ENCODE measurements around the gene SIK3. TPM values are rescaled to one million over a fixed set of nuclear protein-coding genes. Genes with fewer than 3 reads are reported as not detected.

Gene SIK3
- total and polyA plus RNA-seq, 2 donors (not counting 3 experiments of a cell fraction or from before 2014, with no cell fraction given), result 10.3 to 21.3 TPM

- DNase-seq (ENCODE audit: low read depth, low spot score) (no peak), FAIRE-seq (no peak)
- dilution Hi-C loops (cut with MboI; ENCODE audit: extremely low pct_ligation_motif_present, low sequenced_read_pairs), result no loop called here
- H3K27ac ChIP-seq (ENCODE audit: insufficient read depth, low read depth, low read length), result no peak overlapping the region
- H3K9me1 ChIP-seq (replicated peaks; ENCODE audit: control insufficient read depth, extremely low read depth, insufficient read depth, low read length), result no peaks in the 10 kb centered on the region
- intact Hi-C loops (cut with micrococcal nuclease), result no loop called here
- H3K36me3 ChIP-seq (ENCODE audit: control insufficient read depth in 2 of 2, extremely low read depth in 1 of 2, insufficient read depth in 2 of 2, low read length in 2 of 2), result peaks cover 2 to 16% of the 10 kb centered on the region in 2 experiments
- no peak overlapping the region for H3K4me2 ChIP-seq (ENCODE audit: insufficient read depth, low read length)
- BruUV-seq (replicated peaks), result no TSS peak
- peaks cover 33% of the 10 kb centered on the region for H3K4me1 ChIP-seq (ENCODE audit: control insufficient read depth, extremely low read depth, insufficient read depth, low read length)
- H3K9ac ChIP-seq (replicated peaks; ENCODE audit: extremely low read depth, insufficient read depth, low read length), result no peak overlapping the region
- CTCF ChIA-PET, result no interaction called here
- H3K27me3 ChIP-seq (ENCODE audit: control insufficient read depth in 2 of 2, insufficient read depth in 2 of 2, low read length in 2 of 2), result no peaks in the 10 kb centered on the region
- POLR2A ChIA-PET, result no interaction called here
- H3K9me3 ChIP-seq (replicated peaks; ENCODE audit: control insufficient read depth, insufficient read depth, low read length), result no peaks in the 10 kb centered on the region
- no peaks in the 10 kb centered on the region for H3K79me2 ChIP-seq (ENCODE audit: control insufficient read depth, insufficient read depth, low read length)
- H4K20me1 ChIP-seq (replicated peaks; ENCODE audit: control insufficient read depth, extremely low read depth, insufficient read depth, low read length), result no peaks in the 10 kb centered on the region
- TF ChIP-seq FOS (IDR thresholded peaks at IDR 0.05; ENCODE audit: borderline replicate concordance, insufficient read depth, low read length) (no peak), MAX (IDR thresholded peaks at IDR 0.05; ENCODE audit: insufficient read depth, insufficient read length) (no peak), POLR2A (IDR thresholded peaks at IDR 0.05; ENCODE audit: low read depth, low read length) (no peak), JUN (IDR thresholded peaks at IDR 0.05; ENCODE audit: borderline replicate concordance, insufficient read depth, insufficient read length, low read depth) (no peak), CTCF (IDR thresholded peaks at IDR 0.05; ENCODE audit: extremely low read depth in 1 of 2, insufficient read depth in 1 of 2, low read depth in 1 of 2, low read length in 2 of 2) (no peak), MYC (IDR thresholded peaks at IDR 0.05; ENCODE audit: low read depth, low read length) (no peak), GATA2 (IDR thresholded peaks at IDR 0.05; ENCODE audit: insufficient read depth, insufficient read length, low read depth, low read length) (no peak), EZH2 (IDR thresholded peaks at IDR 0.05; ENCODE audit: borderline replicate concordance, low read depth, low read length, severe bottlenecking) (no peak), POLR2AphosphoS5 (IDR thresholded peaks at IDR 0.05; ENCODE audit: insufficient read depth, low read depth, low read length) (no peak)
- H3K4me3 ChIP-seq (replicated peaks in 1 of 3; ENCODE audit: insufficient read depth in 1 of 3, low read depth in 1 of 3, low read length in 3 of 3), result no peak overlapping the region
- H2AFZ ChIP-seq (ENCODE audit: low read depth, low read length), result no peak overlapping the region
Measured at GRCh38 chr11:116857316-116857715, 240.9 kb downstream of the SIK3 start.

All from endothelial cell of umbilical vein (primary cell).